HL-60 (cell line): ENCODE measurements around the gene ANXA10.
"Not testable (repeated sequence)": the region's sequence is repeated elsewhere in the genome, so short reads cannot be mapped to it uniquely, and the experiment has no call there.

Experiments used
- DNase-seq, 2 experiments: peaks; one replicate each; pipeline ENCODE4 v3.0.0-alpha.2; 2010 to 2020; ENCODE audit warnings: low read depth in 1 of 2, low spot score in 1 of 2
- H3K27ac ChIP-seq: fragments of 250-450 bp; sonication (Bioruptor Pico); replicated peaks from 2 replicates; pipeline ENCODE4 v1.5.1; 2020; ENCODE audit warnings: mild to moderate bottlenecking, moderate library complexity
- H3K27me3 ChIP-seq: fragments of 250-450 bp; sonication (Bioruptor Pico); 2 replicates; pipeline ENCODE4 v1.5.1; 2021; ENCODE audit warnings: mild to moderate bottlenecking, moderate library complexity; ENCODE audit not compliant: insufficient read depth, poor library complexity, severe bottlenecking
- H3K4me3 ChIP-seq: replicated peaks from 2 replicates; pipeline ENCODE4 v1.5.1; 2011; ENCODE audit warnings: mild to moderate bottlenecking, control low read depth, low read length; ENCODE audit not compliant: insufficient read depth
- CTCF ChIP-seq: IDR thresholded peaks from one replicate; pipeline ENCODE4 v1.5.1; 2011; ENCODE audit warnings: low read length, control low read depth, inconsistent platforms; ENCODE audit not compliant: insufficient read depth
- GABPA ChIP-seq: IDR thresholded peaks from 2 replicates; pipeline ENCODE4 v1.6.1; 2012; ENCODE audit warnings: low read depth
- POLR2AphosphoS5 ChIP-seq: IDR thresholded peaks from 2 replicates; pipeline ENCODE4 v1.6.1; 2012; ENCODE audit warnings: low read depth
- SPI1 ChIP-seq: IDR thresholded peaks from 2 replicates; pipeline ENCODE4 v1.6.1; 2012; ENCODE audit warnings: low read depth, mild to moderate bottlenecking, borderline replicate concordance
- TF ChIP-seq, protein P1 (sequence below): IDR thresholded peaks from 2 replicates; pipeline ENCODE4 v1.6.1; 2012; ENCODE audit warnings: low read depth; ENCODE audit not compliant: insufficient replicate concordance

Gene ANXA10

GRCh38 chr4:168109527-168109926 is 17.2 kb downstream of the ANXA10 start:
- no peak overlapping the region for H3K4me3 ChIP-seq
- H3K27ac ChIP-seq = no peak overlapping the region
- no peaks in the 10 kb centered on the region for H3K27me3 ChIP-seq
- DNase-seq = no peak
- TF ChIP-seq CTCF (no peak), POLR2AphosphoS5 (no peak)
- TF ChIP-seq, protein P1, sequence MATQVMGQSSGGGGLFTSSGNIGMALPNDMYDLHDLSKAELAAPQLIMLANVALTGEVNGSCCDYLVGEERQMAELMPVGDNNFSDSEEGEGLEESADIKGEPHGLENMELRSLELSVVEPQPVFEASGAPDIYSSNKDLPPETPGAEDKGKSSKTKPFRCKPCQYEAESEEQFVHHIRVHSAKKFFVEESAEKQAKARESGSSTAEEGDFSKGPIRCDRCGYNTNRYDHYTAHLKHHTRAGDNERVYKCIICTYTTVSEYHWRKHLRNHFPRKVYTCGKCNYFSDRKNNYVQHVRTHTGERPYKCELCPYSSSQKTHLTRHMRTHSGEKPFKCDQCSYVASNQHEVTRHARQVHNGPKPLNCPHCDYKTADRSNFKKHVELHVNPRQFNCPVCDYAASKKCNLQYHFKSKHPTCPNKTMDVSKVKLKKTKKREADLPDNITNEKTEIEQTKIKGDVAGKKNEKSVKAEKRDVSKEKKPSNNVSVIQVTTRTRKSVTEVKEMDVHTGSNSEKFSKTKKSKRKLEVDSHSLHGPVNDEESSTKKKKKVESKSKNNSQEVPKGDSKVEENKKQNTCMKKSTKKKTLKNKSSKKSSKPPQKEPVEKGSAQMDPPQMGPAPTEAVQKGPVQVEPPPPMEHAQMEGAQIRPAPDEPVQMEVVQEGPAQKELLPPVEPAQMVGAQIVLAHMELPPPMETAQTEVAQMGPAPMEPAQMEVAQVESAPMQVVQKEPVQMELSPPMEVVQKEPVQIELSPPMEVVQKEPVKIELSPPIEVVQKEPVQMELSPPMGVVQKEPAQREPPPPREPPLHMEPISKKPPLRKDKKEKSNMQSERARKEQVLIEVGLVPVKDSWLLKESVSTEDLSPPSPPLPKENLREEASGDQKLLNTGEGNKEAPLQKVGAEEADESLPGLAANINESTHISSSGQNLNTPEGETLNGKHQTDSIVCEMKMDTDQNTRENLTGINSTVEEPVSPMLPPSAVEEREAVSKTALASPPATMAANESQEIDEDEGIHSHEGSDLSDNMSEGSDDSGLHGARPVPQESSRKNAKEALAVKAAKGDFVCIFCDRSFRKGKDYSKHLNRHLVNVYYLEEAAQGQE = no peak

DNA sequence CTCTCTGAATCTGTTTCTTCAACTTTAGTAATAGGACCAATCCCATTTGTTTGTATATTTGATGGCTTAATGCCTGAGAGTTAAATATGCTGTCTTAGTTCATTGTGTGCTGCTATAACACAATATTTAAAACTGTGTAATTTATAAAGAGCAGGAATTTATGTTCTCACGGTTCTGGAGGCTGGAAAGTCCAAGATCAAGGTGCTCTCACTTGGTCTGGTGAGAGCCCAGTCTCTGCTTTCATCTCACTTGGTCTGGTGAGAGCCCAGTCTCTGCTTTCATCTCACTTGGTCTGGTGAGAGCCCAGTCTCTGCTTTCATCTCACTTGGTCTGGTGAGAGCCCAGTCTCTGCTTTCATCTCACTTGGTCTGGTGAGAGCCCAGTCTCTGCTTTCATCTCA is 20.7 kb downstream of the ANXA10 start:
- not testable (repeated sequence) for H3K27ac ChIP-seq, DNase-seq, H3K27me3 ChIP-seq, H3K4me3 ChIP-seq

GRCh38 chr4:168118116-168118655 is 25.8 kb downstream of the ANXA10 start:
- 0 out of 2 replicates have a peak, but pooled peaks have one; percentile 6 for TF ChIP-seq SPI1
- TF ChIP-seq GABPA = no peak
- TF ChIP-seq CTCF = no peak
- TF ChIP-seq, protein P1 = no peak
- no peak for DNase-seq

GRCh38 chr4:168119100-168119499 is 26.8 kb downstream of the ANXA10 start:
- DNase-seq = no peak
- TF ChIP-seq POLR2AphosphoS5 (no peak), GABPA (no peak), SPI1 (no peak), CTCF (no peak)
- TF ChIP-seq, protein P1 = no peak
- Histone ChIP-seq H3K4me3 (no peak overlapping the region), H3K27ac (no peak overlapping the region), H3K27me3 (no peaks in the 10 kb centered on the region)

More at GRCh38 chr4:168118116-168118655, 25.8 kb downstream of the ANXA10 start:
- Histone ChIP-seq H3K27me3 (no peaks in the 10 kb centered on the region), H3K4me3 (no peak overlapping the region), H3K27ac (no peak overlapping the region)
